Stimulated activated CD4-positive, alpha-beta T cell treated with anti-CD3 and anti-CD28 coated beads, TNF-alpha, amount 100 ng/mL, for 24 hours (primary cell): ENCODE data around the gene GNLY.

Experiments used
- DNase-seq, 3 experiments: peaks; one replicate each; pipeline ENCODE4 v3.0.0-alpha.2; 2020; ENCODE audit warnings: low read depth in 3 of 3

Gene GNLY

DNA sequence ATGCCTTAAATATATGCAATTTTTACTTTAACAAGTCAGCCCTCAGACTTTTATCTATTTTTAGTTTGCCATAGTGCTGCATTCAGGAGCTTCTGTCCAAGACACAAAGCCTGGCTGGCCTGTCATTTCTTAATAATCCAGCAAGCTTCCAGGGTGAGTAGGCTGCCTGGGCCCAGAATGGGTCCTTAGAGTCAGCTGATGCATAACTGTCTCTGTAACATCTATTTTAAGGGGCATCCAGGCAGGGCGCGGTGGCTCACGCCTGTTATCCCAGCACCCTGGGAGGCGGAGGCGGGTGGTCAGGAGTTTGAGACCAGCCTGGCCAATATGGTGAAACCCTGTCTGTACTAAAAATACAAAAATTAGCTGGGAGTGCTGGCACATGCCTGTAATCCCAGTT, 11.8 kb upstream of the GNLY start:
- DNase-seq = no peak

DNA sequence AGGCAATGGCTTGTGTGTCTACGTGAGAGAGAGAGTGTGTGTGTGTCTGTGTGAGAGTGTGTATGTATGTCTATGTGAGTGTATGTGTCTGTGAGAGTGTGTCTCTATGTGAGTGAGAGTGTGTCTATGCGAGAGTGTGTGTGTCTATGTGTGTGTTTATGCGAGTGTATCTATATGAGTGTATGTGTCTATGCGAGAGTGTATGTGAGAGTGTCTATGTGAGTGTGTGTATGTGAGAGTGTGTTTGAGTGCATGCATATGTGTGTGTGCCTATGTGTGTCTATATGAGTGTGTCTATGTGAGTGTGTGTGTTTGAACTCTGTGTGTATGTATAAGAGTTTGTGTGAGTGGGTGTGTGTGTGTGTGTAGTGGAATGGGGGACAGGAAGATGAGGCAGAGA, 9.8 kb upstream of the GNLY start:
- DNase-seq = no peak

DNA sequence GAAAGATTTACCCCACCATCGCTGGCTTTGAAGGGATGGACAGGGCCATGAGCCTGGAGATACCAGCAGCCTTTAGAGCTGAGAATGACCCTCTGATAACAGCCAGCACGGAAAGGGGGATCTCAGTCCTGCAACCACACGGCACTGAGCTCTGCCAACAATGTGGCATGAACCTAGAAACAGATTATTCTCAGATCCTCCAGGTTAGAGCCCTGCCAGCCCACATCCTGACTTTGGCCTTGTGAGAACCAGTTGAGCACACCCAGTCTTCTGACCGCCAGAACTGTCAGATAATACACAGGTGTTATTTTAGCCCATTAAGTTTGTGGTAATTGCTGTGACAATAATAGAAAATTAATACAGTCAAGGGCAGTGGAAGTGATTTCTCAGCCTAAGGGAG, 9.4 kb upstream of the GNLY start:
- no peak for DNase-seq

DNA sequence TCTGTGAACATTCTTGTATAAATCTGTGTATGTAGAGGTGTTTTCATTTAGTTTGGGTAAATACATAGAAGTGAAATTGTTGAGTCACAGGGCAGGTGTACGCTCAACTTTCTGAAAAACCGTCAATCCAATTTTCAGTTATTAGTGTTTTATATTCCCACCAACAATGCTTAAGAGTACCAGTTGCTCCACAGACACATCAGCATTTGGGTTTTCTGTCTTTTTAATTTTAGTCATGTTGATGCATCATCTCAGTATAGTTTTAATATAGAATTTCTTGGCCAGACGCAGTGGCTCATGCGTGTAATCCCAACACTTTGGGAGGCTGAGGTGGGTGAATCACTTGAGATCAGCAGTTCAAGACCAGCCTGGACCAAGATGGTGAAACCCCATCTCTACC, 3.2 kb upstream of the GNLY start:
- no peak for DNase-seq

DNA sequence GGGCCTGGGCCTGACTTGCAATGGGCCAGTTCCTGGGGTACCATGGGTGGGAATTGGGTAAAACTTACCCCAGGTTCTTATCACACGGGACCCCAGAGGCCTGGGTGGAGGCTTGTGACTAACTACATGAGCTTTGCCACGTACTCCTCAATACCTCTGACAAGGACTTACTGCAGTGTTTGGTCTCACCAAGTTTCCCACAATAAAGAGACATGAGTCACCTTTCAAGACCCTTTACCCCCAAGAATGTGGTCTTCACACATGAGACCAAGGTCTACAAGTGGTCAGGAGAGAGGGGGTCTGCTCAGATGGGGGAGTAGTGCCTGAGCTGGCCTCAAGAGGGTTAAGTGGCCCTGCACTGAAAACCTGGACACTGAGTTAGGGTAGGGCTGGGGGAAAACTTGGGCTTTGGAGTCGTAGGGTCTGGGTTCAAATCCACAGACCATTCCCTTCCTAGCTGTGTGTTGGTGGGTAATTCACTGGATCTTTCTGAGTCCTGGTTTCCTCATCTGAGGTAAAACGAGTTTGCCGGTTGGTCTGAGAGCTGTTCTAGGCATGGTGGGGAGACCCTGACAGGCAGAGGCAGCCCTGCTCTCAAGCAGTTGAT, 2.0 kb upstream of the GNLY start:
- no peak for DNase-seq

DNA sequence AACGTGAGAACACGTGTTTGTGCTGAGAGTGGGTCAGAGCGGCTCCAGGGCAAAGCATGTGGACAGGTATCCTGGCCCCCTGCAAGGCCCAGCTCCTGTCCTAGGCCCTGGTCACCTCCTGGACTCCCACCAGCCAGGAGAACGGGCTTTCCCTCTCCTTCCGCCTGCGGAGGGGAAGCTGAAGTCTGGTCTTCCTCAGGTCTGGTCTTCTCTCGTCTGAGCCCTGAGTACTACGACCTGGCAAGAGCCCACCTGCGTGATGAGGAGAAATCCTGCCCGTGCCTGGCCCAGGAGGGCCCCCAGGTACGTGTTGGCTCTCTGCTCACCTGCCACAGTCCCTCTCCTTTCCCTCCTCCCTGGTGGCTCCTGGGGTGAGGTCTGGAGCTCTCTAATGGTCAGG, 963 bp downstream of the GNLY start:
- DNase-seq = no peak

DNA sequence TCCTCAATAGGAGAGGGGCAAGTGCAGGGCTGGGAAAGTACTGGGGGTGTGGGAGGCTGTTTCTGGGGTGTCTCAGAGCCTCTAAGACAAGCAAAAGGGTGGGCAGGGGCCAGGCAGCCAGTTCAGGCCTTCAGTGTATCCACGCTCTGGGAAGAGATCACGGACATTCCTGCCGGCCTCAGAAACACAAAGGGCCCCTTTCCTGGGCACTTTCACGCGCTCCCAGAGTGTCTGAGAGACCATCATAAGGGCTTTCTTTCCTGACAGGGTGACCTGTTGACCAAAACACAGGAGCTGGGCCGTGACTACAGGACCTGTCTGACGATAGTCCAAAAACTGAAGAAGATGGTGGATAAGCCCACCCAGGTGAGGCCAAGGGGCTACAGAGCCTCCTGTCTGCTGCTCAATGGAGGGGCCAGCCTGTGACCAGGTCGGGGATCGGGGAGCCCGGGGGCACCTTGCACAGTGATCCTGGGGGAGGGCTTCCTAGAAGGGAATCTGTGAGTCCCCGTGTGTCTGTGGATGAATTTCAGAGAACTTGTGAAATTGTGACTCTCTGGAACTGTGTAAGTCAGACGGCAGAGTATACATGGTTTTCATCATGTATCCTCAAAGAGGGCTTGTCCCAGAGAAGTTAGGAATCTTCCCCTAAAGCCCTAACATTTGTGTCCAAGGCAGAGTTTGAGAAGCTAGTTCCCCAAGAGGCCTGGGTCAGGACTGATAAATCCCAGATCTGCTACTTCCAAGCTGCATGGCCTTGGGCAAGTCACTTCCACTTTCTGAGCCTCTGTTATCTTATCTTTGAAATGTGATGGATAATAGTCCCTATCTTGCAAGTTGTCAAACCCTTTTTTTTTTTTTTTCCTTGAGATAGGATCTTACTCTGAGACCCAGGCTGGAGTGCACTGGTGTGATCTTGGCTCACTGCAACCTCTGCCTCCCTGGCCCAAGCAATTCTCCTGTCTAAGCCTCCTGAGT, 1.8 kb downstream of the GNLY start:
- DNase-seq = no peak

DNA sequence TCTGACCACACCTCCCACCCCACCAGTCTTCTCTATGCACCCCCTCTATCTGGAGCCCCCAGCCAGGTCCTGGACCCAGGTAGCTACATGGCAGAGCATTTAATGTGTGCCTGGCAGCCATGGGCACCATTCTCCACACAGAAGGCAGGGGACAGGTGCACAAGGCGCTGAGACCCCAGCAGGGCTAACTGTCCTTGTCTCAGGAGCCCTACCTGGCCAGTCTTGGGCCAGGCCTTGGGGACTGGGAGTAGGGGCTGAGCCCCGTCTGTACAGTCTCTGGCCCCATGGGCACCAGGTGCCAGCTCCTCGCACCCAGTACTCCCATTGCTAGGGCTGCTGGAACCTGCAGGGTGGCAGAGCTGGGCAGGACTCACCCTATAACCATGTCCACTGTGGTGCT, 2.9 kb downstream of the GNLY start:
- no peak for DNase-seq

DNA sequence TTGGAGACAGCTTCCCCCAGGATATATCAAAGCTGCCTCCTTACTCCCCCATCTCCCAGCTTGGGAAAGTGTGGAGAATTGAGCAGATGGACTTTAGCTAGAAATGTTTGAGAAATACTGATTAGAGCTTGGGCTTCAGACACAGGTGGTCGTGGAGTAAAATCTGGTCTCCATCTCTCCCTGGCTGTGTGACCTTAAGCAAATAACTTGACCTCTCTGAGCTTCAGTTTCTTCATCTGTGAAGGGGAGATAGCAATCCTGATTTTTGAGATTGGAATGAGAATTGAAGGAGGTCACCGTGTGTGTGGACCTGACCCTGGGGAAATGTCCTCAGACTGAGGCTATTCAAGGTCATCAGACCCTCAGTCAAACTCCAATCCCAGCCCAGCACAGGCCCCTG, 3.6 kb downstream of the GNLY start:
- no peak for DNase-seq

DNA sequence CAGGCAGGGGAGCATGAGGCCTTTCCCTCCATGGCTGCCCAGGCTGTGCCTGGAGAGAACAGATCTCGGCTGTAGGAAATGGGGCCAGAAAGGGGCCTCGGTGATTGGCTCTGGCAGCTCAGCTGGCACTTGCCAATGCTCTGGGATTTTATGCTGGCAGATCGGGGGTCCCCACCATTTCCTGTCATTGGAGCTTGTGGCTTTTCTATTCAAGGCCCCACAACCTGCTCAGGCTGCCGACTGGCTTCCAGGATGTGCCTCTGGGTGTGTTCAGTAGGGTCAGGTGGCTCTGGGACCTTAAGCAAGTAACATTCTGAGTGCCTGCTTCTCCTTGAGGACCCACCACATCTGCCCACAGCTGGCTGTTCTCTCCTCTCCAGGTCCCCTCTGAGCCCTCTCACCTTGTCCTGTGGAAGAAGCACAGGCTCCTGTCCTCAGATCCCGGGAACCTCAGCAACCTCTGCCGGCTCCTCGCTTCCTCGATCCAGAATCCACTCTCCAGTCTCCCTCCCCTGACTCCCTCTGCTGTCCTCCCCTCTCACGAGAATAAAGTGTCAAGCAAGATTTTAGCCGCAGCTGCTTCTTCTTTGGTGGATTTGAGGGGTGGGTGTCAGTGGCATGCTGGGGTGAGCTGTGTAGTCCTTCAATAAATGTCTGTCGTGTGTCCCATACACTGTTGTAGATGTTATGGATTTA, 4.2 kb downstream of the GNLY start:
- DNase-seq = no peak

DNA sequence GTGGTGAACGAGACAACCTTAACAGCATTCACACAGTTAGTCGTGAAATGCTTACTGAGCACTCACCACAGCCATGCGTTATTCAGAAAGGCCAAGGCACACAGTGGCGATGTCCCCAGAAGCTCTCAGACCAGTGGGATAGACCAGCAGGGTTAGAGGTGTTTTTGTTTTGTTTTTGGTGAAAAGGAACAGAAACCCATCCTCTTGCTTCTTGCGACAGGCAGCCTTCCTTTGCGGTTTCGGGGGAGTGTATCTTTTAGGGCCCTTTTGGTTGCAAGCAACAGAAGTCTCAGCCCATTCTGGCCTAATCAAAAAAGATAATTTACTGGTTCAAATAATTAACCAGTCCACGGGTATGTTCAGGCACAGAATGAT, 4.7 kb downstream of the GNLY start:
- DNase-seq = no peak

DNA sequence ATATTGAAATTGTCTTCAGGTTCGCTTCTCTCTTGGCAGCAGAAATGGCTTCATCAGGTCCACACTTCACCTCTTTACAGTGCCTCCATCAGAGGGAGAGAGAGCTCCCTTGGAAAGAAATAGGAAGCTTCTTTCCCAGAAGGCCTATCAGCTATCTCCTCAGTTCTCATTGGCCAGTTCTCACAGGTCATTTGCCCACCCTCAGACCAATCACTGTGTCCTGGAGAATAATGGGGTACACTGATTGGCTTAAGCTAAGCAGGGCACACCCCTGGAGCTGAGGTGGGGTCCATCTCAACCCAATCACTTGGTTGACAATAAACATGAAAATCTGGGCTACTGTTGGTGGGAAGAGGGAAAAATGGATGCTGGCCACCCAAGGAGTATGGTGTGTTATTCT, 5.2 kb downstream of the GNLY start:
- DNase-seq = no peak

DNA sequence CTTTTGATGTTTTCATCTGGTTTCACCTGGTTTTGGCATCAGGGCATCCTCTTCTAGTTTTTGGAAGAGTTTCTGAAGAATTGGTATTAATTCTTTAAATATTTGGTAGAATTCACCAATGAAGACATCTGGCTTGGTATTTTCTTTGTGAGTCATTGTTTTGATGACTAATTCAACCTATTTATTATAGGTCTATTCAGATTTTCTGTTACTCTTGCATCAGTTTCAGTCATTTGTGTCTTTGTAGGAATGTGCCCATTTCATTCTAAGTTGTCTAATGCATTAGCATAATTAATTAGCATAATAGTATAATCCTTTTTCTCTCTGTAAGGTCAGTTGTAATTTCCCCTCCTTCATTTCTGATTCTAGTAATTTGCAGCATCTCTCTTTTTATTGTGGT, 8.0 kb downstream of the GNLY start:
- DNase-seq = no peak

DNA sequence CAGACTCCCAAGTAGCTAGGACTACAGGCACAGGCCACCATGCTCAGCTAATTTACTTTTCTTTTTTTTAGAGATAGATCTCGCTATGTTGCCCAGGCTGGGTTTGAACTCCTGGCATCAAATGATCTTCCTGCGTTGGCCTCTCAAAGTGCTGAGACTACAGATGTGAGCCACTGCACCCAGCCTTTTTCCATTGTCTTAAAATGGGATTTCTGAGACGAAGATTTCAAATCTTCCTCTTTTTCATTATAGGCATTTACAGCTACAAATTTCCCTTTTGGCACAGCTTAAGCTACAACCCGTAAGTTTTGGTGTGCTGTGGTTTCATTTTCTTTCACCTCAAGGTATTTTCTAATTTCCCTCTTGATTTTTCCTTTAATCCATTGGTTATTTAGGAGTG, 8.6 kb downstream of the GNLY start:
- DNase-seq = no peak

DNA sequence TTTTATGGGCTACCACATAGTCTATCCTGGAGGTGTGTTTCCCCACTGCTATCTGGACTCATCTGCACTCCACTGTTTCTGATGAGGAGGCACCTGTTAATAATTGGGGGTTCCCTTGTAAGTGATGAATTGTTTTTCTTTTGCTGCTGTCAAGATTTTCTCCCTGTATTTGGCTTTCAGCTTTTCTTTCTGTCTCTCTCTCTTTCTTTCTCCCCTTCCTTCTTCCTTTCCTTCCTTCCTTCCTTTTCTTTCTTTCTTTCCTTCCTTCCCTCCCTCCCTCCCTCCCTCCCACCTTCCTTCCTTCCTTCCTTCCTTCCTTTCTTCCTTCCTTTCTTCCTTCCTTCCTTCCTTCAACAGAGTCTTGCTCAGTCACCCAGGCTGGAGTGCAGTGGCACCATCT, 9.2 kb downstream of the GNLY start:
- no peak for DNase-seq

DNA sequence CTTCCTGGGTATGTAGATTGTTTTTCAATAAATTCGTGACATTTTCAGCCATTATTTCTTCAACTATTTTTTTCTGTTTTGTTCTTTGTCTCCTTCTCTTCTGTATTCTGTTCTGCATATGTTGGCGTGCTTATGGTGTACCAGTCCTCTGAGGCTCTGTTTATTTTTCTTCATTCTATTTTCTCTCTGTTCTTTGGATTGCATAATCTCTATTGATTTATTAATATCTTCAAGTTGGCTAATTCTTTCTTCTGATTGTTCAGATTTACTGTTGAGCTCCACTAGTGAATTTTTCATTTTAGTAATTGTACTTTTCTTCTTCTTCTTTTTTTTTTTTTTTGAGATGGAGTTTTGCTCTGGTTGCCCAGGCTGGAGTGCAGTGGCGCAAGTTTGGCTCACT, 9.9 kb downstream of the GNLY start:
- DNase-seq = no peak

DNA sequence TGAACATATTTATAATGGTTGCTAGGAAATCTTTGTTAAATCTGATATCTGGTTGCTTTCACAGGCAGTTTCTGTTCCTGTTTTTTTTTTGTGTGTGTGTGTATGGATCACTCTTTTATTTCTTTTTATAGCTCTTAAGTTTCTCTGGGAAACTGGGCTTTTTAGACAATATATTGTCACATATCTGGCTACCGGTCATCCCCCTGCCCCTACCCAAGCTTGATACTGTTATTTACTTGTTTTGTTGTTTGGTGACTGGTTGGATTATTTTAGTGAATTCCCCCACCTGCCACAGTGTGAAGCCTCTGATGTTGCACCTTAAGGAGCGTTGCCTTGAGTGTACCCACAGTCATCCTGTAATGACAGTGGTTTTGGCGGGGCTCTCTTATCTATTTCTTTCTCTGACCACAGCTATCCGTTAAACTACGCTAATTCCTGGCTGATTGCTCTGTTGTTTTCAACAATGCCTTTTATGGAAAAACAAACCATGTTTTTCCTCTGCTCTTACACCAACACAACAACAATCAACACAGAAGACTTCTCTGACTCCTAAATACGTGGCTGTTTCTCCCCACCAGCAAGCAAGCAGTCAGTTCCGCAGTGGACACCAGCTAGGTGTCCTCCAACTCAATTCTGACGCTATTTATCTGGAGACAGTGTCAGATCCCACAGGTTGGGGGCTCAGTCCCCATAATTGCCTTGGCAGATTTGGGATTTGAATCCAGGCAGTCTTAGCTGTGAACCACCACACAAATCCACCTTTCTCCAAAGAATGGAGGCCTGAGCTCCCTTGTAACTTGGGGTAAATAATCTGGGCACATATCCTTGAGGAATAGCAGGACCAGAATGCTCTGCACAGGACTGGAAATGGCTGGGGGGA, 10.9 kb downstream of the GNLY start:
- DNase-seq = no peak

DNA sequence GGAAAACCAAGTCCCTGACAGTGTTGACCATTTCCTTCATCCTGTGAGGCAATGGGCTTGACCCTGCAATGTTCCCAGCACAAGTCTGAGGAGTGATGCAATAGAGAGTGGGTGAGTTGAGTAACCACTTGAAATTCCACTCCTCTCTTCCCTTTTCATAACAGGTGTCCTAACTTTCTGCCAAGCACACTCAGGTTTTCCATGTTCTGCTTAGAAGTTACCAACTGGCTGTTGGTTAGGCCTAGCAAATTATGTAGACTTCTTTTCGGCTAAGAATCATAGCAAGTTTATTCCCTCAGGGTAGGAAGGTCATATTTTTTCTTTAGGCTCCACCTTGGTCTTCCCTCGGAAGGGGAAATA, 11.5 kb downstream of the GNLY start:
- no peak for DNase-seq

DNA sequence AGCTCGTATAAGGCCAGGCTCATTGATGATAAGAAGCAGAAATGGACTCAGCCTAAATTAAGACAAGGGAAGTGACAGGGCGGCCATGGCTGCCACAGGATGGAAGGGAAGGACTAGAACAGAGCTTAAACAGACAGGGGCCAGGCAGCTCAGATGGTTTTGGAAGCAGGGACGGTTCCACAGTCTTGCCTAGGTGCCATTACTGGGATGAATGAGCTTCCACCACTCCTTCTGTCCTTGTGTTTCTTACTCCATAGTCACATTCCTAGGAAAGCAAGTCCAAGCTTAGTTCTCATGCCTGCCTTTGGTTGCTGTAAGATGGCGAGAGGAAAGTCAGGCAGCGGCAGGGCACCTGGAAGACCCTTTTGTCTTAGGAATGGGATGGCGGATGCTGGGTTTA, 11.9 kb downstream of the GNLY start:
- DNase-seq = no peak

DNA sequence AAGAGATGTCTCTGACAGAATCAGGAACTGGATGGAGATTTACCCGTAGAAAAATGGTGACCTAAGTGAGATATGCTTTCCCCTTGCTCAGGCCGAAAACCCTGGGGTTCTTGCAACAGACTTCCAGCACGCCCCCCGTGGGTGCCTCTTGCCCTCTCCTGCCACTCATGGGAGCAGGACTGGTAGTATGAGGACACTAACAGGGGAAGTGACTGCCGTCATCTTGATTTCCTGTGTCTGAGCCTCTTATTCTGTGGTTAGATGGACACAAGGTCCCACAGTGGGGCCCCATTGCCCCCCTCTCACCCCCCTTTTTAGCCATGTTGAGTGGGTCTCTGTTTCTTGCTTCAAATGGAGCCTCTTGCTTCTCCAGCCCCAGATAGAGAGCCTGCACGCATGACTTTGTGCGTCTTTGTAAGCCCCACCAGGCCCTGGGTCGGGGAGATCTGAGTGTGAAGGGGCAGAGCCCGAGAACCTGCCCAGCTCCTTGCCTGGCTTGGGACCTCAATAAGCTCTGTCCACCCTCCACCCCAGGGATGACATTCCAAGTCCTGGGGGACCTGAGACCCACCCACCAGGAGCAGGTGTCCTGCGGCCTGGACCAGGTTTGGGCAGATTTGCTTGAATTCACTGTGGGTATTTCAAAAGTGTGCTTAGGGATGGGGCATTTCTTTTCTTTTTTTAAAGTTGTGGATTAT, 12.6 kb downstream of the GNLY start:
- no peak for DNase-seq

DNA sequence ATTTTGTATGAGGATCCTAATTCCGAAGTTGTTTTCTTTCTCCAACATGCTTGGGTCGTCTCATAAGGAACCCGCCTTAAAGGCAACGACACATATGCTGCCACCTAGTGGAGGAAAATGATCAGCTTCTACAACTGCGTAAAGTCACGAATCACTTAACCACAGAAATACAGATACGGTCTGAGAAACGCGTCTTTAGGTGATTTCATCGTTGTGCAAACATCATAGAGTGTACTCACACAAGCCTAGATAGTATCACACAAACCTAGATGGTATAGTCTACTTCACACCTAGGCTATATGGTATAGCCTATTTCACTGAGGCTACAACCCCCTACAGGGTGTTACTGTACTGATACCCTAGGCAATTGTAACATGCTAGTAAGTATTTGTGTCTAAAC, 13.1 kb downstream of the GNLY start:
- DNase-seq = peak; percentile 19 to 69 (median 46)
